ENCODE results near the gene NES.

NES gene

DNA sequence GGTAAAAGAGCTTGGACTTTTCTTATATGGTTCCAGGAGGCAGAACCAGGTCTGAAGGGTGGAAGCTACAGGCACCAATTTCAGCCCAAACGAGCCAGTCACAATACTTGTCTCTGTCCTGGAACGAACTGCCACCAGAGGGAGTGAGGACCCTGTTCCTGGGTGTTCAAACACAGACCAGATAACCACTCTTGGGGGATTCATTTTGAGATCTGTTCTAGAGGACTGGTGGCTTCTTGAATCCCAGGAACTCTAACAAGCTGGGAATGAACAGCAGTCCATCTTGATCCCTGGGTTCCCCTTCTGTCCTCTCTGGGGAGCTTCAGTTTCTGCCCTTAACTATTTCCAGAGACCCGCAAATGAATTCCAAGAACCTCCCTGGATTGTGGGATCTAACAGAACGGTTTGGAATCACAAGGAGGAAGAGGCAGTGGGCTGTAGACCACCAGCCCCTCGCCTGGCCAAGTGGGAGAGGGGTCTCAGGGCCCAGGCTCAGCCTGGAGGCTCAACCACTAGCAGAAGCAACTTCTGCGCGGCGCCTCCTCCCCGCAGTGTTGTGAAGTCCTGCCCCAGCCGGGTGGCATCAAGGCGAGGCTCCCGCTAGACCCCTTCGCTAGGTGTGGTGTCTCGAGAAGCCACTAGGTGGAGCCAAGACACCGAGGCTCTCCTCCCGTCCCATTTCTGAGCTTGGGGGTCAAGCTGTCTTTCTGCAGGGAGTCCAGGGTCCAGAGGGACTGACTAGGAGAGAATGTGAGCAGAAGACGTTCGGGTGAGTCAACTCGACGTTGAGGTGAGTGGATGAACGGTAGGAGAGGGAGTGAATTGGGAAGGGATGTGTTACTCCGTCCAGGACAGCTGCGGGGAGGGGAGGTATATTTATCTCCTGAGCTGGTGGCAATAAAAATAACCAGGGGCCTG lies 12.1 kb upstream of the NES start (continued):
- TF ChIP-seq SCRT1 (tag by site-specific recombination; IDR thresholded peaks at IDR 0.05; ENCODE audit: borderline replicate concordance) (no peak), ZNF600 (tag by site-specific recombination; IDR thresholded peaks at IDR 0.05) (peak; percentile 11; the same call in 1 of the 2 replicates), ZNF660 (tag by site-specific recombination; IDR thresholded peaks at IDR 0.05) (peak; percentile 28; the same call in 1 of the 2 replicates), ZBTB20 (tag by site-specific recombination; IDR thresholded peaks at IDR 0.05) (0 out of 2 replicates have a peak, but pooled peaks have one; percentile 31), ZNF501 (tag by site-specific recombination; IDR thresholded peaks at IDR 0.05) (peak; percentile 64), KLF10 (tag by site-specific recombination; IDR thresholded peaks at IDR 0.05) (peak; percentile 47; the same call in 1 of the 2 replicates), ZNF830 (tag by site-specific recombination; IDR thresholded peaks at IDR 0.05; ENCODE audit: low read depth) (no peak), IKZF3 (tag by site-specific recombination; IDR thresholded peaks at IDR 0.05) (peak; percentile 38), ZNF558 (tag by site-specific recombination; IDR thresholded peaks at IDR 0.05) (0 out of 2 replicates have a peak, but pooled peaks have one; percentile 44), ZNF626 (tag by site-specific recombination; IDR thresholded peaks at IDR 0.05) (no peak), ZNF561 (tag by site-specific recombination; IDR thresholded peaks at IDR 0.05; ENCODE audit: borderline replicate concordance) (no peak), ZFP69B (tag by site-specific recombination; IDR thresholded peaks at IDR 0.05) (no peak), ZNF785 (tag by site-specific recombination; IDR thresholded peaks at IDR 0.05) (no peak), ZBTB48 (tag by site-specific recombination; IDR thresholded peaks at IDR 0.05) (peak; percentile 95), ZFP37 (tag by site-specific recombination; IDR thresholded peaks at IDR 0.05) (0 out of 2 replicates have a peak, but pooled peaks have one; percentile 81), SP7 (tag by site-specific recombination; IDR thresholded peaks at IDR 0.05) (peak; percentile 57), KLF1 (tag by site-specific recombination; IDR thresholded peaks at IDR 0.05) (0 out of 2 replicates have a peak, but pooled peaks have one; percentile 11), KLF9 (tag by site-specific recombination; IDR thresholded peaks at IDR 0.05; ENCODE audit: low read depth) (no peak), ZNF341 (tag by site-specific recombination; IDR thresholded peaks at IDR 0.05; ENCODE audit: low read depth) (peak; percentile 32), ZNF248 (tag by site-specific recombination; IDR thresholded peaks at IDR 0.05) (no peak), ZNF837 (tag by site-specific recombination; IDR thresholded peaks at IDR 0.05) (no peak)
- TF ChIP-seq, protein P1, sequence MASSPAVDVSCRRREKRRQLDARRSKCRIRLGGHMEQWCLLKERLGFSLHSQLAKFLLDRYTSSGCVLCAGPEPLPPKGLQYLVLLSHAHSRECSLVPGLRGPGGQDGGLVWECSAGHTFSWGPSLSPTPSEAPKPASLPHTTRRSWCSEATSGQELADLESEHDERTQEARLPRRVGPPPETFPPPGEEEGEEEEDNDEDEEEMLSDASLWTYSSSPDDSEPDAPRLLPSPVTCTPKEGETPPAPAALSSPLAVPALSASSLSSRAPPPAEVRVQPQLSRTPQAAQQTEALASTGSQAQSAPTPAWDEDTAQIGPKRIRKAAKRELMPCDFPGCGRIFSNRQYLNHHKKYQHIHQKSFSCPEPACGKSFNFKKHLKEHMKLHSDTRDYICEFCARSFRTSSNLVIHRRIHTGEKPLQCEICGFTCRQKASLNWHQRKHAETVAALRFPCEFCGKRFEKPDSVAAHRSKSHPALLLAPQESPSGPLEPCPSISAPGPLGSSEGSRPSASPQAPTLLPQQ (tag by site-specific recombination; IDR thresholded peaks at IDR 0.05), result peak; percentile 59; the same call in 1 of the 2 replicates
- TF ChIP-seq, protein P2, sequence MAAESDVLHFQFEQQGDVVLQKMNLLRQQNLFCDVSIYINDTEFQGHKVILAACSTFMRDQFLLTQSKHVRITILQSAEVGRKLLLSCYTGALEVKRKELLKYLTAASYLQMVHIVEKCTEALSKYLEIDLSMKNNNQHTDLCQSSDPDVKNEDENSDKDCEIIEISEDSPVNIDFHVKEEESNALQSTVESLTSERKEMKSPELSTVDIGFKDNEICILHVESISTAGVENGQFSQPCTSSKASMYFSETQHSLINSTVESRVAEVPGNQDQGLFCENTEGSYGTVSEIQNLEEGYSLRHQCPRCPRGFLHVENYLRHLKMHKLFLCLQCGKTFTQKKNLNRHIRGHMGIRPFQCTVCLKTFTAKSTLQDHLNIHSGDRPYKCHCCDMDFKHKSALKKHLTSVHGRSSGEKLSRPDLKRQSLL (tag by site-specific recombination; IDR thresholded peaks at IDR 0.05), result no peak

DNA sequence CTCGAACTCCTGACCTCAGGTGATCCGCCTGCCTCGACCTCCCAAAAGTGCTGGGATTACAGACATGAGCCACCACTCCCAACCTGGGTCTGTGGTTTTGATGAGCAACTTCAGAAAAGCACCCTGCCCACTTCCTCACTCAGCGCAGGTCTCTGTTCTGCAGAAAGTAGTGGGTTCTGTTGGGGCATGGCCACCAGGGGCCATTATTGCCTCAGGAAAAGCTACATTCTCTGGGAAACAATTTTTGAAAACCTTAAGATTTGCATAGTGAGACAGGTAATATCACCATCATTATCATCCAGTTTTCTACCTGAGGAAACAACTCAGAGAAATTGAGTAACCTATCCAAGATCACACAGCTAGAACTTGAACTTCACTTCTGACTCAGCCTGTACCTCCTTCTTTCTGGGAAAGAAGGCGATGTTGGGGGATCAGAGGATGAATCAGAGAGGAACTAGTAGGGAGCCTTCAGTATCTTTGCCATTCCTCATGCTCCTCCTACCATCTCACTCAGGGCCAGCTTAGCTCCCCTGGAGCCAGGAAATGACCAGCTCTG lies 7.1 kb upstream of the NES start:
- TF ChIP-seq, protein P3, sequence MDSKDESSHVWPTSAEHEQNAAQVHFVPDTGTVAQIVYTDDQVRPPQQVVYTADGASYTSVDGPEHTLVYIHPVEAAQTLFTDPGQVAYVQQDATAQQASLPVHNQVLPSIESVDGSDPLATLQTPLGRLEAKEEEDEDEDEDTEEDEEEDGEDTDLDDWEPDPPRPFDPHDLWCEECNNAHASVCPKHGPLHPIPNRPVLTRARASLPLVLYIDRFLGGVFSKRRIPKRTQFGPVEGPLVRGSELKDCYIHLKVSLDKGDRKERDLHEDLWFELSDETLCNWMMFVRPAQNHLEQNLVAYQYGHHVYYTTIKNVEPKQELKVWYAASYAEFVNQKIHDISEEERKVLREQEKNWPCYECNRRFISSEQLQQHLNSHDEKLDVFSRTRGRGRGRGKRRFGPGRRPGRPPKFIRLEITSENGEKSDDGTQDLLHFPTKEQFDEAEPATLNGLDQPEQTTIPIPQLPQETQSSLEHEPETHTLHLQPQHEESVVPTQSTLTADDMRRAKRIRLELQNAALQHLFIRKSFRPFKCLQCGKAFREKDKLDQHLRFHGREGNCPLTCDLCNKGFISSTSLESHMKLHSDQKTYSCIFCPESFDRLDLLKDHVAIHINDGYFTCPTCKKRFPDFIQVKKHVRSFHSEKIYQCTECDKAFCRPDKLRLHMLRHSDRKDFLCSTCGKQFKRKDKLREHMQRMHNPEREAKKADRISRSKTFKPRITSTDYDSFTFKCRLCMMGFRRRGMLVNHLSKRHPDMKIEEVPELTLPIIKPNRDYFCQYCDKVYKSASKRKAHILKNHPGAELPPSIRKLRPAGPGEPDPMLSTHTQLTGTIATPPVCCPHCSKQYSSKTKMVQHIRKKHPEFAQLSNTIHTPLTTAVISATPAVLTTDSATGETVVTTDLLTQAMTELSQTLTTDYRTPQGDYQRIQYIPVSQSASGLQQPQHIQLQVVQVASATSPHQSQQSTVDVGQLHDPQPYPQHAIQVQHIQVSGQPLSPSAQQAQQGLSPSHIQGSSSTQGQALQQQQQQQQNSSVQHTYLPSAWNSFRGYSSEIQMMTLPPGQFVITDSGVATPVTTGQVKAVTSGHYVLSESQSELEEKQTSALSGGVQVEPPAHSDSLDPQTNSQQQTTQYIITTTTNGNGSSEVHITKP (tag by site-specific recombination; IDR thresholded peaks at IDR 0.05), result no peak
- TF ChIP-seq KLF16 (tag by site-specific recombination; IDR thresholded peaks at IDR 0.05) (no peak), ZNF544 (tag by site-specific recombination; IDR thresholded peaks at IDR 0.05) (no peak)
- TF ChIP-seq, protein P4, sequence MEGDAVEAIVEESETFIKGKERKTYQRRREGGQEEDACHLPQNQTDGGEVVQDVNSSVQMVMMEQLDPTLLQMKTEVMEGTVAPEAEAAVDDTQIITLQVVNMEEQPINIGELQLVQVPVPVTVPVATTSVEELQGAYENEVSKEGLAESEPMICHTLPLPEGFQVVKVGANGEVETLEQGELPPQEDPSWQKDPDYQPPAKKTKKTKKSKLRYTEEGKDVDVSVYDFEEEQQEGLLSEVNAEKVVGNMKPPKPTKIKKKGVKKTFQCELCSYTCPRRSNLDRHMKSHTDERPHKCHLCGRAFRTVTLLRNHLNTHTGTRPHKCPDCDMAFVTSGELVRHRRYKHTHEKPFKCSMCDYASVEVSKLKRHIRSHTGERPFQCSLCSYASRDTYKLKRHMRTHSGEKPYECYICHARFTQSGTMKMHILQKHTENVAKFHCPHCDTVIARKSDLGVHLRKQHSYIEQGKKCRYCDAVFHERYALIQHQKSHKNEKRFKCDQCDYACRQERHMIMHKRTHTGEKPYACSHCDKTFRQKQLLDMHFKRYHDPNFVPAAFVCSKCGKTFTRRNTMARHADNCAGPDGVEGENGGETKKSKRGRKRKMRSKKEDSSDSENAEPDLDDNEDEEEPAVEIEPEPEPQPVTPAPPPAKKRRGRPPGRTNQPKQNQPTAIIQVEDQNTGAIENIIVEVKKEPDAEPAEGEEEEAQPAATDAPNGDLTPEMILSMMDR (tag by site-specific recombination; IDR thresholded peaks at IDR 0.05), result 0 out of 2 replicates have a peak, but pooled peaks have one; percentile 10
- Histone ChIP-seq H3K27ac (ENCODE audit: extremely low read depth, low read depth, low read length) (no peak overlapping the region), H3K4me1 (ENCODE audit: control insufficient read depth, insufficient read depth, low read length) (no peaks in the 10 kb centered on the region), H3K4me3 (ENCODE audit: low read depth, low read length) (no peak overlapping the region), H3K9me3 (ENCODE audit: control insufficient read depth, insufficient read depth, low read depth, low read length) (no peaks in the 10 kb centered on the region), H3K36me3 (ENCODE audit: control insufficient read depth in 2 of 2, insufficient read depth in 1 of 2, low read length in 2 of 2) (no peaks in the 10 kb centered on the region)
- ChIA-PET POLR2A (no interaction called here), CTCF (interaction anchor here (1.1 to 21.1 kb wide), 7 partner anchors 22 to 245 kb away, joined by 4 to 579 read pairs (median 235); partner anchors contain the start of genes CRABP2, ISG20L2 and METTL25B)

Data from HEK293 (cell line).